Activated T-cell treated with anti-CD3 and anti-CD28 coated beads for 48 hours (primary cell): ENCODE results near the gene MTUS2.

Source experiments
- DNase-seq: peaks from one replicate; pipeline ENCODE4 v3.0.0-alpha.2; 2020; ENCODE audit warnings: low read depth

MTUS2 gene

DNA sequence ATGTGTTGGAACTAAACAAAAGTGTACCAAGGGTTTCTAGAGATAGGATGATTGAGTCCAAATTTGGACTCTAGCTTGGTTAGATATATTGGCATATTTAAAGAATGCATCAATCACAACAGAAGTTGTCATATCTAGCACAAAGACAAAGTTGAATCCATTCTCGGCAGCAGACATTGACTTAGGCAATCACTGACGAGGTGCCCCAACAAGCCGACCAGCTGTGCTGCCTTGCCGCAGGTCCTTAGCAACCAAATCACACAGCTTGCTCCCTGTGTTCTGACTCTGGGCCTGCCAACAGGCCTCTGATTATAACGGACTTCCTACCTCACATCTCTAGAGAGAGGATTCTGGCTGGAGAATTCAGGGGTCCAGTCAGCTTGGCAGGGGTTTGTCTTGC is 208.7 kb downstream of the MTUS2 start:
- DNase-seq = no peak

DNA sequence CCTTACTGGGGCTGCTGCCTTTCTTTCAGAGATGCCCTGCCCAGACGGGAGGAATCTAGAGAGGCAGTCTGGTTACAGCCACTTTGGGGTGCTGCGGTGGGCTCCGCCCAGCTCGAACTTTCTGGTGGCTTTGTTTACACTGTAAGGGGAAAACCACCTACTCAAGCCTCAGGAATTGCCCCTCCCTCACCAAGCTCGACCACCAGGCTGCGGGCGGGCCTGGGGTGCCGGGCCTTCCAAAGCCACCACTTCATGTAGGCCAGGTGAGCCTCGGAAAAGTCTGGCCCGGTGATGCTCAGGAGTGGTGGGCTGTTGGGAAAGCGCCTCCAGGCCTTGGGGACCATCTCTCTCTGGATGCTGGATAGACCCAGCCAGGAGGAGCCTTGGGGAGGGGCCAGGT is 218.6 kb downstream of the MTUS2 start:
- DNase-seq = no peak

DNA sequence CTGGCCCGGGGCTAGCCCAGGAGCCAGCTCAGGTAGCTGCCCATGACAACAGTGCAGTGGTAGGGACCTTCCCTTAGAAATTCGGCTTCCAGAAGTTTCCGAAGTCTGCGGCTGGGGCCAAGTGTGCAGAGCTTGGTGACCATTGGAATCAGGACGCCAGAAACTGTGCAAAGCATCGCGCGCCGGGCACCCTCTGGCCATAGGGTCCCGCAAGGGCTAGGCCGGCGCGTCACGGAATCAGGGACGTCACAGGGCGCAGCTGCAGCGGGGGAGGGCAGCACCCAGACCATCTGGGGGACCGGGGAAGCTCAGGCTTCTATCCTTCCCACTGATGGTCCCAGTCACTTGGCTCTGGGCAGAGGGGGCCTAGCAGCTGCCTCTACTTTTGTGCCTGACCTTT is 219.1 kb downstream of the MTUS2 start:
- no peak for DNase-seq

DNA sequence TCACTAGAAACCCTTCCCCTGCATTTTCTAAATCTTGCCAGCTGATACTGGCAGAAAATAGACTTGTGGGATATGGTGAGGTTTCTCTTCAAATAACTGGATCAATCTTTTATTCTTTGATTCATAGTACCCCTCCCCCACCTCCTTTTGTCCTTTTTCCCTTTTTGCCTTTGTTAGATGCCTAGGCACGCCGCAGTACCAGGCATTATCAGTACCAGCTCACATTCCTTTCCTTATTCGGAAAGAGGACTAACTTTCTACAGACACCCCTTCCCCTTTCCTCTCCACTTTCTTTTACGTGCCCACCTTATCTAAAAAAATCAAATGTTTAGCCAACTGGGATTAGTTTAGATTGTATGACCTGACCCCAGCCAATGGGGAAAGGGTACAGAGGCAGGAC is 226.4 kb downstream of the MTUS2 start:
- DNase-seq = no peak

DNA sequence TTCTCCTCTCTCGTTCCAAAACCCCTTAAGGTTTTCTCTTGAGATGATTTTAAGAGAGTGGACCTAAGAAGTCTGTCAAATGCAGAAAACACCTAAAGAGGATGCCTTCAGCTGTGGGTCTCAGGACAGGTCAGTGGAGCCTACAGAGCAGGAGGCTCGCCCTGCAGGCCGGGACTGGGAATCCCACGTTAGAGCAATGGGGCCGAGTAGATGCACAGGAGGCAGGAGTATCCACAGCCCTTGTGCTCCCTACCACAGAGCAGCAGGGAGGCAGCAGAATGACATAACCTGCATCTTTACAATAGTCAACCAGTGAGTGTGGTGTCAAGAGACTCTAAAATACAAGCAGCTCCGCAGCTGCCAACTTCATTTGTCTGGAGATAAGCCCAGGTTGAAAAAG is 229.4 kb downstream of the MTUS2 start:
- no peak for DNase-seq

DNA sequence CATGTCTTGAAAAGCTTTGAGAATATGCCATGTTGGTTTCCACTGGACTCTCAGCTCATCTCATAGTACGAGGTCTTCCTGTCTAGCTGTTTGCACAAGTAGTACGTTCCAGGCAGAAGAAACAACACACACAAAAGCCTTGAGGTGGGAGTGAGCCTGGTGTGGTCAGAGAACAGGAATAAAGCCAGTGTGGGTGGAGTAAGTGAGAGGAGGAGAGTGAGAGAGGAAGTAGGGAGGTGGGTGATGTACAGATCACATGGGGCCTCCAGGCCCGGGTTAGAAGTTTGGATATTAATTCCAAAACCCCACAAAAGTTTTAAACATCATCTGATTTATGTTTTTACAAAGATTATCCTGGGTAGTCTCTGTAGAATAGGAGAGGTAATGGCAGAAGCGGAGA is 230.6 kb downstream of the MTUS2 start:
- no peak for DNase-seq

DNA sequence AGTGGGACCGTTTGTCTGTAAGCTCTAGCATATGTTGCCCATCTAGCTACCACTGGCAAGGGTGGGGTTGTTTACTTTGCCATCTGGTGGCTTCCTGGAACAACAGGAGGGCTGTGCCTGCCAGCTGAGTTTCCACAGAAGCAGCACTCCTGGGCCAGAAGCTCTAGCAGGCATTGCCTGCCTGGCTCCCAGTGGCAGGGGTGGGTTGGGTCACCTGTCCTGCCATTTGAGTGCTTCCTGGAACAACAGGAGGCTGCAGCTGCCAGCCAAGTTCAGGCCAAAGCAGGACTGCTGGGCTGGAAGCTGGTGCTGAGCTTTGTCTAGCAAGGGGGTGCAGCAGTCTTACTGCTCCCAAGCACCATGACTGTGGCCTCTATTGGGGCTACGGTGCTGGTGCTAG is 239.7 kb downstream of the MTUS2 start:
- no peak for DNase-seq

DNA sequence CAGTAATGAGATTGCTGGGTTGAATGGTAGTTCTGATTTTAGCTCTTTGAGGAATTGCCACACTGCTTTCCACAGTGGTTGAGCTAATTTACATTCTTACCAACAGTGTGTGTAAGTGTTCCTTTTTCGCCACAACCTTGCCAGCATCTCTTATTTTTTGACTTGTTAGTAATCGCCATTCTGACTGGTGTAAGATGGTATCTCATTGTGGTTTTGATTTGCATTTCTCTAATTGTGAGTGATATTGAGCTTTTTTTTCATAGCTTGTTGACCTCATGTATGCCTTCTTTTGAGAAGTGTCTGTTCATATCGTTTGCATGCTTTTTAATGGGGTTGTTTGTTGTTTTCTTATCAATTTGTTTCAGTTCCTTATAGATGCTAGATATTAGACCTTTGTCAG is 245.0 kb downstream of the MTUS2 start:
- DNase-seq = no peak

DNA sequence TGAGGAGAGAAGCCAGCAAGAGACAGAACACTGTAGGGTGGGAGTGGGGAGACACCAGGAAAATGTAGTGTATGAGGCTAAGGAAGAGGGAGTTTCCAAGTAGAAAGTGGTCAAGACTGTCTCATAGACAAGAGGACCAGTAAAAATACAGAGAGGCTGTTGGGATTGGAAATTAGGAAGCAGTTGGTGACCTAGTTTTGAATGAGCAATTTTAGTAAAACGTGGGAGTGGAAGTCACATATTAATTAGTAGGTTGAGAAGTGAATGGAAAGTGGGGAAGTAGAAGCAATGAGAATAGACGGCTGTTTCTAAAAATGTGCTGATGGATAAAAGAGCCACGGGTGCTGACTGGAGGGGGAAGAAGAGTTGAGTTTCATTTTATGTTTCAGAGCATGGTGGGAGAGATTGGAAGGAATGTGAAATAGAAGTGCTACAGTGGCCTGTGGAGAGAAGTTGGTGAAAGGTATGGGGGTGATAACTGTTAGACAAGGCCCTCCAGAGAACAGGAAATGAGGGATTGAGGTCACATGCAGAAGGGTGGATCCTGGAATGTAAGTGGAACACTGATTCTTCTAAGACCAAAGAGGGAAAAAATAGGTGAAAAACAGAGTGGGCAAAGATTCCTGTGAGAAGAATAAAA is 247.3 kb downstream of the MTUS2 start:
- DNase-seq = no peak

DNA sequence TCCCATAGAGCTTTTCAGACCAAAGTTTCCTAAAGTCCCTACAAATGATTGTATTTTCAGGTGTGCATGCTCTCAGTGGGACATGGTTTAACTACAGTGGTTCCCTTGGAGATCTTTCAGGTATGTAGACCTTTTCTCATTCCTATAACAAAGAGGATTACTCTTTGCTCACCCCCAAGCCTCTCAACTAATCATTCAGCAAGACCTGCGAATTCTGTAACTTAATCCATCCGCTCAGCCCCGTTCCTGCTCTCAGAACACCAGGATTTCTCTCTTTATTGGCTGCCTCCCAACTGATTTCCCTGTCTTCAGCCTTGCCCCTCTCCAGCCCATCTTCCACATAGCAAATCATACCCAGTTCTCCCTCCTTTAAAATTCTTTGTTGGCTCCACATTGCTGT is 253.6 kb downstream of the MTUS2 start:
- DNase-seq = no peak

DNA sequence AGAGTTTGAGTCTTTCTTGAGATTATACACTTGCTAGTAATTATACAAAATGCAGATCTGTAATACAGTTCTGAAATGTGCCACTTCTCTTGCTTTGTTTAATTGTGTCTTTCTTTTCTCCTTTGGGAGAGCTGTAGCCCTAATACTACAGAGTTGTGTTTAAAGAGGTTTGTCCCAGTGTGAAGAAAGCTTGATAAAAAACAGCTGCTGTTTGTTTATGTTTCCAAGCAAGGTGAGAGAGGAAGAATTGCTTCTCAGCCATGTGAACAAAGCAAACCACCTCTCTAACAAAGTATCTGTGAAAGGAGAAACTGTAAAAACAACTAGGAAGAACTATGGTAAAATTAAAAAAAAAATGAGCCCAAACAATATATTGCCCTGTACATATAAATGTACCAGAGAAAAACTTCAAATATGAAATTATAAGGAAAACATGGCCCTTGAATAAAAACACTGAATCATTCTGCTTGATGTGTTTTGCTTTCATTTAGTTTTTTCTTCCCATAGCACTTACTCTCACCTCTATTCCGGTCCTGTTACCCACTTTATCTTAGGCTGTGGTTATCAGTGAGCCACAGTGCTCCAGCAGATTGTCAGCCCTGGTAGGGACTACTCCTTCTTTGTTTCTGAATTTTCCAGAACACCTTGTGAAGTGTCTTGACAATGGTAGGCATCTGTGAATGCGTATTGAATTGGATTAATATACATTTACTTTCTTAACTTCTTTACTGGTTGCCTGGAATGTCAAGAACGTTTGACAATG is 257.1 kb downstream of the MTUS2 start:
- no peak for DNase-seq

DNA sequence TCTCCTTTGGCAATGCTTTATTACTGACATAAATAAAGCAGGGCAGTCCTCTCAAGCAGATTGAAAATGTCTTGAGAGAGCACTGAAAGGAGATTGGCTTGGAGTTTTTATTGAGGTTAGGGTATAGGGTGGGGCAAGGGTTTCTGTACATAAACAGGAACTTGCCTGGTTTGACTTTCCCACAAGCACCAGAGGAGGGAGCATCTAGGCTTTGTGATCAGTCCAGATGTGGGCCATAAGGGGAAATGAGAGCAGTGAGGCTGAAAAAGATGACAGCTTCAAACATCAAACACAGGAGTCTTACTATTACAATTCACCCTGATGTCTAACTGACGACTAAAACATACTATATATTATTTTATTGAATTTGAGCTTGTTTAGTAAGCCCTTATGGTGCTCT is 260.9 kb downstream of the MTUS2 start:
- no peak for DNase-seq

DNA sequence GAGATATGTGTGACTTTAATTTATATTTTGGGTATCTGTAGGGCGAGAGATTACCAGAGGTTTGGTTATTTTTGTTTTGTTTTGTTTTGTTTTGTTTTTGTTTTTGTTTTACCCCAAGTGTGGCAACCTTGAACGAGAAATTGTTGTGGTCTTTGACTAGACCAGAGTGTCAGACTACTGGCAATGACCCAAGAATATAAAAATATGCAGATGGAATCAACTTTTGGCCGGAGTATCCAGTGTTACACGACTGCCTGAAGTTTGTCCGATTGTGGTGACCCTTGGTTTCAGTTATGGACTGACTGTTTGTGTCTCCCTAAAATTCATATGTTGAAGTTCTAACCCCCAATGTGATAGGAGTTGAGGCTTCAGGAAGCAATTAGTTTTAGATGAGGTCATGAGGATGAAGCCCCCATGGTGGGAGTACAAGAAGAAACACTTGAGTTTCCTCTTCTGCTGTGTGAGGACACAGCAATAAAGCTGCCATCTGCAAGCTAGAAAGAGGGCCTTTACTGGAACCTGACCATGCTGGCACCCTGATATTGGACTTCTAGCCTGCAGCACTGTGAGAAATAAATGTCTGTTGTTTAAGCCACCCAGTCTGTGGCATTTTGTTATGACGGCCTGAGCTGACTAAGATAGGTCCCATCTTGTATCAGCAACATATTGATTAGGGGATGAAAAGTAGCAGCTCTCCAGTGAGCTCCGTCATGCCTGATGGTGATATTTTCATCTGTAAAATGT is 261.7 kb downstream of the MTUS2 start:
- DNase-seq = no peak

DNA sequence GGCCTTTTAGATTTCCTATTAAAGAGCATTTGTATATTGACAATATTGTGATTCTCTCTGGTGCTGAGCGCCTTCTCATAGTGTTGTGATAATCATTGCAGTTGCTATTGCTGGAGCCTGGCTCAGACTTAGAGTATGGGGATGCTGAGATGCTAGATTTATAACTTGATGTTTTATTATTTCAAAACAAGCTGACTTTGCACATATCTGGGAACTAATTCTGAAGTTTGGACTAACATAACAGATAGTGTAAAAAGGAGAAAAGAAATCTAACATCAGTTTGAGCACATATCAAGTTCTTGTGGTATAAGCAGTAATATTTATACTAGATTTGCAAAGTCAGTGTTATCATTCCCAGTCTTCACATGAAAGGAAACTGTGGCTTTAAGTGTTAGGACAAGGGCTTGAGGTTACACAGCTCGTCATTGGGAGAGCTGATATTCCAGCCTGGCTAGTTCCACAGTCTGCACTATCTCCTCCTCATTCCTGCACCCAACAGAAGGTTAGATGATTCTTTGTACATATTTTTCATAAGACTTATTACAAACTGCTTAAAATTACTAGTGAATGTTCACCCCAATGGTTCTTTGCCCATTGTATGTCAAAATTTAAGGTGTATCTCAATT is 279.8 kb downstream of the MTUS2 start:
- no peak for DNase-seq

DNA sequence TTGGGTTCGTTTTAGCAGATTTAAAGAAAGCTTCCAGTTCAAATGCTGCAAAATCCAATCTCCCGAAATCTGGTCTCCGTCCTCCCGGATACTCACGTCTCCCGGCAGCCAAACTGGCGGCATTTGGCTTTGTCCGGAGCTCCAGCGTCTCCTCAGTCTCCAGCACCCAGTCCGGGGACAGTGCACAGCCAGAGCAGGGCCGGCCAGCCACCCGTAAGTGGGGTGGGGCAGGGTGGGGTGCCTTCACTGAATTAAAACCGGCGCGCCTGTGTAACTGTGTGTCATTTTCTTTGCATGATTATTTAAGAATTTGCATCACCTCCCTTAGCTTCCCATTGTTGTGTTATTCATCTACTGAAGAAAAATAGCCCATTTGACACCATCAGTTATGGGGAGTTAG is 280.6 kb downstream of the MTUS2 start:
- DNase-seq = no peak

DNA sequence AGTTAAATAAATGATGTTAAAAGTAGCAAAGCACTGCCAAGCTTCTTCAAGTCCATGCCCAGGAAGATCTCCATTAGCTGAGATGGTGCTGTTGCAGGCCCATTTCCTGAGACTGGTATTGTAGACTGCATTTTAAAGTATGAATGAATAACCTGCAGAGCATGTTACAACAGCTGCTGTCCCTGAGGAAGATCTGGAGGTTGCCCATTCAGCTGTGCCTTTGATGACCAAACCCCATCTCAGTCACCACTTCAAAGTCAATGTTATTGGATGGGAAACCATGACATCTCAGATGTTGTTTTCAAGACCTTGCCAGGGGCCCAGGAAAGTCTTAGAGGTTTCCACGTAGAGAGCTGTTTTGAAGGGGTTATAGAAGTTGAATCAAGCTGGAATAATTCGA is 281.3 kb downstream of the MTUS2 start:
- no peak for DNase-seq

DNA sequence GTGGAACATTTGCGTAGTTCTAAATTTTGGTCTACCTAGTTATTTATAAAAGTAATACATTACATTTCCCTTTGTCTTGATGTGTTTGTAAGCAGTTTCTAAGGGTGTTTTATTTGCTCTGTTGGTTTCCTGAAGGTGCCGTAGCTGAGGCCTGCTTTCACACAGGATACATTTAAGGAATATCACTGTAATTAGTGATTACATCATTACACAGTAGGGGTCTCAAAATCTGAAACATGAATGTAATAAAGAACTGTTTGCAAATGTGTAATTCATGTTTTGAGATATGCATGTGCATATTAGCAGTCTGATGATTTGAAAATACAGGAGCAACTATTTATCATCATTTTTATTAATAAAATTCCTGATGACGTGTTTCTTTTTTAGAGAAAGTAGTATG is 281.8 kb downstream of the MTUS2 start:
- DNase-seq = no peak

DNA sequence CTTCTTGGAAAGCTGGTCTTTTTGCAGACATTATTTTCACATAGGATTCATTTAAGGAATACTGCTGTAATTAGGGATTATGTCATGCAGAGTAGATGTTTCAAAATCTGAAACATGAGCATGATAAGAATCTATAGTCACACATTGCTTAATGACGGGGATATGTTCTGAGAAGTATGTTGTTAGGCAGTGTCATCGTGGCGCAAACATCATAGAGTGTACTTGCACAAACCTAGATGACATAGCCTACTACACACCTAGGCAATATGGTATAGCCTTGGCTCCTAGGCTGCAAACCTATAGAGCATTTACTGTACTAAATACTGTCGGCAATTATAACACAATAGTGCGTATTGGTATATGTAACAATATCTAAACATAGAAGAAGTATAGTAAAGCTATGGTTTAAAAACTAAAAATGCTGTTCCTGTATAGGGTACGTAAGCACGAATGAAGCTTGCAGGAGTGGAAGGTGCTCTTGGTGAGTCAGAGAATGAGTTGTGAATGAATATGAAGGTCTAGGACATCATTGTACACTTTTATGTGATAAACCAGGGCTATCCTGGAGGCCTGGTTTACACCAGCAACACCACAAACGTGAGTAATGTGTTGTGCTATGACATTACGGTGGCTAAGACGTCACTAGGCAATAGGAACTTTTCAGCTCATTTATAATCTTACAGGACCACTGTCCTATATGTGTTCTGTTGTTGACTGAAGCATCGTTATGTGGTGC is 283.1 kb downstream of the MTUS2 start:
- no peak for DNase-seq

DNA sequence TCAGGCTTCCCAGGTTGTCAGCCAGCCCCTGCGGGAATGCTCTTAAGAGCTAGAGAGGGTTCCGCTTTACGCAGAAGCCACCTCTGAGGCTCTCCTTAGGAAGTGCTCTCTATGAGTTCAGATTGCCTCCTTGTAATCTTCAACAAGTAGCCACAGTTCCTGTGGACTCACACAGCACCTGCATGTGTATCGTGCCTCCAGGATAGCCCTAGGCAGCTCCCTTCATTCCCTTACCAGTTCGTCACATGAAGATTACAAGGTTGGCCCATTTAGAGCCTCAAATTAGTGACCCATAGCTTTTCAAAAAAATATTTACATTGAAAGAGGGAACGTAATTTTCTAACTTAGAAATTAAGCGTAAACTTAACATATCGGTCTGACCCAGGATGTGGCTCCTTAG is 284.3 kb downstream of the MTUS2 start:
- DNase-seq = no peak

DNA sequence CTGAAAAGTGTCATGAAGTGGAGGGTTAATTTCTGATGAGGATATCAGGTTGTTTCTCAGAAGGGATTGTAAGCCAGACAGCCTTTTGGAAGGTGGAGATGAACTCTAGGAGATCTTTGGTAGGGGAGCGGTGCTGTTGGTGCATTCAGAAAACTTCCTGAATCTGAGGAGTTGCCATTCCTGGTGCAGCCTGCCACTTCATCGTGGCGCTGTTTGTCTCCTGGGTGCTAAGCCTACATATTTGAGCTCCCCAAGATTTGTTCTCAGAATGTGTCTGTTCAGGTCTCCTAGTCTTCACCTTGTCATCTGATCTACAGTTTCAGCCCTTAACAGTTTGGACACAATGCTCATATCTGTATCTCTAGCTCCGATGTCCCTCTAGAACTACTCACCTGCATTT is 285.6 kb downstream of the MTUS2 start:
- no peak for DNase-seq

DNA sequence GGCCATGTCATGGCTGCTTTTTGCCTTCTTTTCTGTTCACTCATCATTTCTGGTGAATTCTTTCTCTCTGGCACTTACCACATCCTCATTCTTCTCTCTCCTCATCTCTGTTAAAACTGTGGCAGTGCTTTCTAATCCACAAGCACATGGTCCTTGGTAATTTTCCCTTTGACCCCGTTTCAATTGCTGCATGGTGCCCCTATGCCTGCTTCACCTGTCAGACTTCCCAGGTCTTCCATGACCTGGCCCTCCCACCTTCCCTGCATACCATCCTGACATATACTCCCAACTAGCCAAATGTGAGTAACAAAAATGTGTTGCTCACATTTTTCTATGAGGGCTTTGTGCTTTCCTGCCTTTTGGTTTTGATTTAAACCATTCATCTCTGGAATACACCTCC is 286.5 kb downstream of the MTUS2 start:
- no peak for DNase-seq

DNA sequence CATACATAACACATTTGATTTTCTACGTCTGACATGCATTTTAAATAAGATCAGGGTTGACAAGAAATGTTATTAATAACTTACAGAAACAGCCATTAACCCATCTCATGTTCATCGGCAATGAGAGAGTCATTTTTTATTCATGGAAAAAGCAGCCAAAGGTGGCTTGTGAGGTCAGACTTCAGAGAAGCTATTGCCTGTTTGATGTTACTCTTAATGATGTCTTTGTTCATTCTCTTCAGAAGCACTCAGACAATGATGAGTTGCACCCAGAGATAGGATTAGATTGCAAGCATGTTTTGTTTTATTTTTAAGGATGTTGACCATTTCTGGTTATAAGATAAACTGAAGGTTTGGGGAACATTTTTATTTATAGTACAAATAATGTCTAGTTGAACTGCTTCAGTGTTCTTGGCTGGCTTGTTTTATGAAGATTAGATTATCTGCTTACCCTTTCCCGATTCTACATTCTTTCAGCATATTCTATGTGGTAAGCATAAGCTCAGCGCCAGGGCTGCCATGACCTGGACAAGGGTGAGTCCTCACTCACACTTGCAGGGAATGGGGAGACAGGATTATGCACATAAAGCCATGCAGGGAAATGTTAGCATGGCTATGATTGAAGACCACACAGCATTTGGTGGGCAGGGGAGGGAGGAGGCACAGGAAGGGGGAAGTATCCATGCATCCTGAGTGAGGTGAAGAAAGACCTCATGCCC is 288.1 kb downstream of the MTUS2 start:
- no peak for DNase-seq
